Measurements from ENCODE around the gene GPR137B.

GRCh38 chr1:236139495-236139894, 2.8 kb upstream of the GPR137B start:
- no peak for TF ChIP-seq POLR2A (IDR thresholded peaks at IDR 0.05; ENCODE audit: low read depth, low read length)
- no peak for TF ChIP-seq TAF1 (IDR thresholded peaks at IDR 0.05; ENCODE audit: borderline replicate concordance, low read depth, low read length)
- TF ChIP-seq POLR2AphosphoS5 (IDR thresholded peaks at IDR 0.05; ENCODE audit: low read depth, low read length), result no peak
